Adrenal gland (tissue), 12 donors: Measurements from ENCODE around the gene RBMS2. TPM values are rescaled to one million over a fixed set of nuclear protein-coding genes. Genes with fewer than 3 reads are reported as not detected.
A peak's percentile ranks its signal among the peaks of the same experiment; 100 is the strongest.

Experiments
- DNase-seq, 7 donors: peaks; one replicate each; pipeline ENCODE4 v3.0.0-alpha.2; 2019 to 2020
- H3K27ac ChIP-seq, 5 donors: fragments of 200-600 bp; sonication (generic) in 4 of 5; 1 replicate in 3 of 5; 2 replicates in 2 of 5; pipeline versions ENCODE4 v1.5.1 to v1.8.0; 2016 to 2020; ENCODE audit warnings: mild to moderate bottlenecking in 1 of 5
- H3K27me3 ChIP-seq: fragments of 200-600 bp; 2 replicates; pipeline ENCODE4 v1.8.0; 2021
- H3K36me3 ChIP-seq, 2 donors: fragments of 200-600 bp; replicated peaks in 1 of 2; 1 replicate in 1 of 2; 2 replicates in 1 of 2; pipeline versions ENCODE4 v1.5.1 to v1.8.0; 2018 to 2022
- H3K4me1 ChIP-seq, 2 donors: fragments of 200-600 bp; replicated peaks in 1 of 2; 1 replicate in 1 of 2; 2 replicates in 1 of 2; pipeline versions ENCODE4 v1.5.1 to v1.8.0; 2018 to 2021
- H3K4me3 ChIP-seq, 4 donors: fragments of 200-600 bp; sonication (generic) in 3 of 4; one replicate each; pipeline ENCODE4 v1.5.1; 2016 to 2018
- H3K9me3 ChIP-seq, 3 donors: fragments of 200-600 bp; sonication (generic) in 1 of 3; replicated peaks in 1 of 3; 1 replicate in 2 of 3; 2 replicates in 1 of 3; pipeline versions ENCODE4 v1.5.1 to v1.8.0; 2016 to 2021
- POLR2A ChIP-seq, 2 donors: fragments of 450-650 bp; IDR thresholded peaks; one replicate each; pipeline ENCODE4 v1.6.1; 2017; ENCODE audit warnings: antibody characterized with exemption in 2 of 2, mild to moderate bottlenecking in 2 of 2, moderate library complexity in 1 of 2
- WGBS, 4 donors: extraction: QIAGEN DNeasy Blood & Tissue Kit in 2 of 4; methylation state at CpG; one replicate each; pipeline versions ENCODE4 v1.1.5 to v1.1.7; 2013 to 2017; 5-methylcytosine and 5-hydroxymethylcytosine counted together
- intact Hi-C, 2 donors: fragments of 100-400 bp; cut with DNase I; formaldehyde crosslinking; loops; one replicate each; pipeline versions ENCODE4 v1.14.1 to v1.15.0; 2022 to 2023
- polyA plus RNA-seq, 3 donors: library from polyadenylated mRNA; stranded (reverse); fragments of 200-250 nt in 2 of 3; fragments of 350-450 nt in 1 of 3; fragmentation: Illumina TruSeq in 1 of 3; extraction: RNeasy Lipid Tissue Mini Kit (QIAGEN cat#74804) in 1 of 3; gene quantifications; one replicate each; pipeline ENCODE4 v1.2.3, GENCODE V29; 2013 to 2014
- total RNA-seq, 9 donors: library from RNA; depleted of rRNA in 4 of 9; stranded (reverse); fragments of >200 nt in 4 of 9; fragments of 120-200 nt in 1 of 9; fragmentation: NEBNext Ultra II Directional in 1 of 9; extraction: Animal tissue kit (Norgen Biotek cat#: 25700) in 1 of 9; gene quantifications; one replicate each; pipeline versions ENCODE4 v1.1.0 to v1.2.4, GENCODE V29; 2013 to 2023
- TF ChIP-seq, protein P1 (sequence below), 6 experiments: fragments of 450-650 bp in 4 of 6; fragments of 200-600 bp in 2 of 6; sonication (generic) in 1 of 6; IDR thresholded peaks; 1 replicate in 5 of 6; 2 replicates in 1 of 6; pipeline versions ENCODE4 v1.5.1 to v1.8.0; 2016 to 2021; ENCODE audit warnings: antibody characterized with exemption in 6 of 6, mild to moderate bottlenecking in 2 of 6, moderate library complexity in 1 of 6
- donor health status: healthy with polysubstance abuse.
- donor health status: Bipolar disorder and iron deficiency.
- donor health status: DM: yes; HTN: yes; CAD: no.
- donor health status: DM: no; HTN: no; CAD: no.
- donor health status: DM: no; HTN: no; CAD: no.
- donor health status: DM: yes; HTN: yes; CAD: no.

RBMS2 gene
- total and polyA plus RNA-seq, 12 donors = 7.6 to 41.5 (median 19.9) TPM

DNA sequence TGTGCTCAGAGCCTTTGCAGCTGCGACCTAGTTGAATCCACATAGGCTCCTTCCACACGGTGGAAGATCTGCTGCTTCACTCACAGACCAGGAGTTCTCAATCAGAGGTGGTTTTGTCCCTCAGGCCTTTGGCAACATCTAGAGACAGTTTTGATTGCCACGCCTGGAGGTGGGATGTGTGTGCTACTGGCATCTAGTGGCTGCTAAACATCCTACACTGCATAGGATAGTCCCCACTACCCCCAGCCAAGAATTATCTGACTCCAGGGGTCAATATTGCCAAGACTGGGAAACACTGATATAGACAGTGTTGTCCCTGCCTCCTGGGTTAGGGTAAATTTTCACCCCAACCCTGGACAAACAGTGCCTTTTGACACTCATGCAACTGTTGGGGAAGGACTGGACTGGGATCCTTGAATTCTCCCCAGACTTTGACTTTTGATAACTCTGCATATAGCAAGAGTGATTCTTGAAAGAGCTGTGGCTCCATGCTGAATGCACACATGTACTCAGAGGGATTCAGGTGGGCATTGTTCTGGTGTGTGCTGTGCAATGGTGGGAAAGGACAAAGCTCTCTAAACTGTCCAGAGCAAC is 68.7 kb downstream of the RBMS2 start:
- 67 to 75% (median 74%) methylated on average over 3 of the region's 3 CpGs for WGBS, 4 donors
- Histone ChIP-seq H3K4me1 (peaks cover 0 to 10% of the 10 kb centered on the region in 2 donors), H3K4me3 (no peak overlapping the region), H3K9me3 (no peaks in the 10 kb centered on the region), H3K27me3 (no peaks in the 10 kb centered on the region), H3K27ac (no peak overlapping the region), H3K36me3 (peaks cover 0 to 36% of the 10 kb centered on the region in 2 donors)
- TF ChIP-seq, protein P1, sequence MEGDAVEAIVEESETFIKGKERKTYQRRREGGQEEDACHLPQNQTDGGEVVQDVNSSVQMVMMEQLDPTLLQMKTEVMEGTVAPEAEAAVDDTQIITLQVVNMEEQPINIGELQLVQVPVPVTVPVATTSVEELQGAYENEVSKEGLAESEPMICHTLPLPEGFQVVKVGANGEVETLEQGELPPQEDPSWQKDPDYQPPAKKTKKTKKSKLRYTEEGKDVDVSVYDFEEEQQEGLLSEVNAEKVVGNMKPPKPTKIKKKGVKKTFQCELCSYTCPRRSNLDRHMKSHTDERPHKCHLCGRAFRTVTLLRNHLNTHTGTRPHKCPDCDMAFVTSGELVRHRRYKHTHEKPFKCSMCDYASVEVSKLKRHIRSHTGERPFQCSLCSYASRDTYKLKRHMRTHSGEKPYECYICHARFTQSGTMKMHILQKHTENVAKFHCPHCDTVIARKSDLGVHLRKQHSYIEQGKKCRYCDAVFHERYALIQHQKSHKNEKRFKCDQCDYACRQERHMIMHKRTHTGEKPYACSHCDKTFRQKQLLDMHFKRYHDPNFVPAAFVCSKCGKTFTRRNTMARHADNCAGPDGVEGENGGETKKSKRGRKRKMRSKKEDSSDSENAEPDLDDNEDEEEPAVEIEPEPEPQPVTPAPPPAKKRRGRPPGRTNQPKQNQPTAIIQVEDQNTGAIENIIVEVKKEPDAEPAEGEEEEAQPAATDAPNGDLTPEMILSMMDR (IDR thresholded peaks at IDR 0.05) = peak in 2 of 6 experiments; percentile 19 to 22
- TF ChIP-seq POLR2A (IDR thresholded peaks at IDR 0.05) = no peak
- DNase-seq = no peak
- intact Hi-C loops = no loop called here

DNA sequence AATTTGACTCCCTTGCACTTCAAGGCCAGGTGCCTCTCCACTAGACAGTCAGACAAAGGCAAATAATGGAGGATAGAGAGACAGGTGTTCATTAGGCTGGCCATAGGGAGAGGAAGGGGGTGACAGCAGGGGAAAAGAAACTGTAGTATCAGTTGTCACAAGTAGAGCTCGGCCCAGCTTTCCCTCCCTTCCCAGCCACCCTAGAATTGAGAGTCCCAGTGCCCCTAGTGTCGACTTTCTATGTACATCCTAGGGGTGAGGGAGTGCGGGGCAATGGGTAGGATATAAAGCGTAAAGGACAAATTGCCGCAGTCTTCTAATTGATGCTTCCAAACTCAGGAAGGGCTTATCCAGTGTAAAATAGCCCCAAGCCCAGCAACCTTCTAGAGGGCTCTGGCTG is 69.5 kb downstream of the RBMS2 start:
- no peaks in the 10 kb centered on the region for H3K27me3 ChIP-seq
- TF ChIP-seq, protein P1 (IDR thresholded peaks at IDR 0.05) = no peak
- TF ChIP-seq POLR2A (IDR thresholded peaks at IDR 0.05) = no peak
- no peaks in the 10 kb centered on the region for H3K9me3 ChIP-seq
- H3K4me1 ChIP-seq = peaks cover 0 to 10% of the 10 kb centered on the region in 2 donors
- H3K36me3 ChIP-seq = peaks cover 0 to 44% of the 10 kb centered on the region in 2 donors
- intact Hi-C loops = no loop called here
- WGBS, 4 donors = 79 to 90% (median 87%) methylated on average over 5 of the region's 5 CpGs
- no peak overlapping the region for H3K27ac ChIP-seq
- no peak overlapping the region for H3K4me3 ChIP-seq
- no peak for DNase-seq

DNA sequence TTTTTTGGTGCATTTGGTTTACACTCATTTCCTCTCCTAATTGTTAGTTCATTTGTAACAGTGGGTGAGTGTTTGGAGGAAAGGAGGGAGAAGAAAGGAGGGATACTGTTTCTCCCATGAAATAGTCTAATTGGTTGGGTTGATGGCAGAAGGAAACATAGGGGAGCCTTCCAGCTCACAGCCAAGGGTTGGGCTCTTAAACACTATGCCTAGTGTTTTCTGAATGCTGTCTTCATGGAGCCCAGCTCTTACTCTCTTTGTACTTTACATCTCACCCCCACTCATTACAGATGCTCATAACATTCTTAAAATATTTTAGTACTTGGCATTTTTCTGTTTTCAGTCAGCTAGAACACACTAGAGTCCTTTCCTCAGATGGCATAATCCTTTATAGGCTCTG is 70.3 kb downstream of the RBMS2 start:
- intact Hi-C loops = no loop called here

DNA sequence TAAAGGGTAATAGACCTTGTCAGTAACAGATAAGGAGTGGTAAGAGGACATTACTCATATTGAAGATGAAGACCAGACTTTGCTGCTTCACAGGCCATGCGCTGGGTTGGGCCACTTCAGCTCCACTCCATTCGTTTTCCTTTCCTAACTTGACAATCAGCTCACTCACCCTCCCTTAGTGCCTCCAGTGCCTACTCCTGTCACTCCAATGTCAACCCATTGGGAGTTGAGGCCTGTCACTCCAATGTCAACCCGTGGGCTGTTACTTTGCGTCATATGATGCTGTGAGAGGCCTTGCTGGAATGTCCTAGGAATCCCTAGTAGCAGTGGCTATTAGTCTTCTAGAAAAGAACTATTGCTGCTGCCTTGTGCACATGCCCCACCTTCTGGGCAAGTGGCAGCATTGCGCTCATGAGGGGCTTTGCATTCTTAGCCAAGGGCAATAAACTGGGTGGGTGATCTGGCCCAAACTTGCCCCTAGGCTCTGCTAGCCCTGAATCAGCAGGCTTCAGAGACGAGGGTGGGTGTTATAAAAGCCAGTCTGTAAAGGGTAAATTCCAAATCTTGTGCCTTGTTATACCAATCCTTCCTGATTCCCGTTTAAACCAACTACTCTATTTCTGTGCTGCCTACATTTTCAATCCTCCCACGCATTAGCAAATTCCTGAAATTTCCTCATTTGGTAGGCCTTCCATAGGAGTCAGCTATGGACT is 72.4 kb downstream of the RBMS2 start:
- peak; percentile 45 to 82 (median 59) for DNase-seq
- peaks cover 0 to 43% of the 10 kb centered on the region in 2 donors for H3K36me3 ChIP-seq
- 39 to 50% (median 44%) methylated on average over 8 of the region's 8 CpGs for WGBS, 4 donors

More for the DNA sequence above, 70.3 kb downstream of the RBMS2 start:
- Histone ChIP-seq H3K36me3 (peaks cover 0 to 46% of the 10 kb centered on the region in 2 donors), H3K9me3 (no peaks in the 10 kb centered on the region), H3K27me3 (no peaks in the 10 kb centered on the region), H3K4me3 (no peak overlapping the region), H3K4me1 (peaks cover 0 to 10% of the 10 kb centered on the region in 2 donors), H3K27ac (no peak overlapping the region)
- TF ChIP-seq, protein P1 (IDR thresholded peaks at IDR 0.05) = no peak
- no peak for TF ChIP-seq POLR2A (IDR thresholded peaks at IDR 0.05)
- no peak for DNase-seq

More for the DNA sequence above, 72.4 kb downstream of the RBMS2 start:
- Histone ChIP-seq H3K27ac (peak overlapping the region in 3 of 5 donors; percentile 50 to 82 (median 82)), H3K9me3 (no peaks in the 10 kb centered on the region), H3K27me3 (no peaks in the 10 kb centered on the region), H3K4me1 (peaks cover 0 to 10% of the 10 kb centered on the region in 2 donors), H3K4me3 (no peak overlapping the region)
- TF ChIP-seq, protein P1 (IDR thresholded peaks at IDR 0.05) = peak; percentile 56 to 75 (median 71)
- no peak for TF ChIP-seq POLR2A (IDR thresholded peaks at IDR 0.05)
- intact Hi-C loops = no loop called here
